ENCODE measurements around the gene MID1IP1.

MID1IP1 gene, protein sequence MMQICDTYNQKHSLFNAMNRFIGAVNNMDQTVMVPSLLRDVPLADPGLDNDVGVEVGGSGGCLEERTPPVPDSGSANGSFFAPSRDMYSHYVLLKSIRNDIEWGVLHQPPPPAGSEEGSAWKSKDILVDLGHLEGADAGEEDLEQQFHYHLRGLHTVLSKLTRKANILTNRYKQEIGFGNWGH

DNA sequence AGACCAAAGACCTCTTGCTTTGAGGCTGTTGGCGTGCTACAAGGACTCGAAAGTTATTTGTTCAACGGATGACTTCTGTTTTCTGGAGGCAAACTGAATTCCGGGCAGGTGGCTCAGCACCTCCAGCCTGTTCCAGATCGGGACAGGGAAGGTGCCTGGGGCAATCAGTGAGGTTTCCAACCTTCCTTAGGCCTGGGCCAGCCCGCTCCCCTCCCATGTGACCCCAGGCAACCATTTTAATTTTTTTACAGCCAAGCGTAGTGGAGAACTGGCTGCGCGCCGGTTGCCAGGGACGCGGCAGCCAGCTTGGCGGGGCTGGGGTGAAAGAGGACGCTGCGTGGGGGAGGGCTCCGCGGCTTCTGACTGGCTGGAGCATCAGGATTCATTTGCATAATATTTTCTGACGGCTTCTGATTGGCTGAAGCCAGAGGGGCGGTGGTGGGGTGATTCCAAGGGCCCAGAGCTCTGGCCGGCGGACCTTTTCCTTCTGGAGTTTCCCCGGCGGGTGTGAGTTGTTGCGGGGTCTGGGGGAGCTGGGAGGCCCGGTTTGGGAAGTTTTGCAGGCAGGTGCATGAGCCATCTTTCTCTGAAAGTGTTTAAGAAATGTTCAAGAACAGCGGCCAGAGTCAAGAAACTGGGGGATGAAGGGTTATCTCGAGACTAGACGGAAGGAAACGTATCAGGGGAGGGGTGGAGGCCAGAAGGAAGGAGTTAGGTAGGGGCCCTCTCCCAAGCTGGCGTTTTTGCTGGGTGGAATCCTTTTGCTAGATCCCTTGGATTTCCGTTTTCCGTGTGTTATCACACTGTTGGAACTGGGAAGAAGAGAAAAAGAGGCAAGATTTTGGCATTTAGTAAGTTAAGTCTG lies at the start of gene MID1IP1:
MID1IP1 (plus strand) TSS at position 479 of the 865 bp plus-strand sequence. CDS start 3,488 bp downstream, outside the sequence.
- DNase-seq (ENCODE audit: low read depth): no peak

DNA sequence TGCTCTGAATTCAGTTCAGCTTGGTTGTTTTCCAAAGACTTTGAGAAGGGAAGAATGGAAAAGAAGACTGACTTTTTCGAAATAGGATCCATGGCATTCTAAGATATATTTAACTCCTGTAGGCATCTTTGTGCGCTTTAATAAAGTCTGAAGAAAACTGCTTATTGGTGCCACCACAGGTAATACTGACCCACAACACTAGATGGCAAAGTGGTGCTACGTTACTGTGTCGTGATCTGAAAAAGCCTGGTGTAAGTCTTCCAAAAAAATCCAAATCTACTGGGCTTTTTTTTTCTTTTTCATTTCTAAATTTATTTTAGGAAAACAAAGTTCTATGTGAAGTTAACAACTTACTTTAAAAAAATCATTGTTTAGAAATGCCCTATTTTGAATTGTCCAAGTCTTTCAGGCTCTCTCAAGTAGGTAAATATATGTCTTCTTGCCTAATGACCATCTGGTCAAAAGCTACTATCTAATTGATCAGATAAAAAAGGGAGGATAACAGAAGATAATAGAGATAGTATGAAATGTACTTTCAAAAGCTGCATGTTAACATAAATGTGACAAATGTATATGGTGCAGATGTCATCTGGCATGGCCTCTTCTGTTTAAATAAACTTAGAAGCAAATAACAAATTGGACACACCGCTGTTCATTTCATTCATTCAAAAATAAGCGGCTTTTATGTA lies 47.0 kb upstream of the MID1IP1 start:
- DNase-seq (ENCODE audit: low read depth): no peak

DNA sequence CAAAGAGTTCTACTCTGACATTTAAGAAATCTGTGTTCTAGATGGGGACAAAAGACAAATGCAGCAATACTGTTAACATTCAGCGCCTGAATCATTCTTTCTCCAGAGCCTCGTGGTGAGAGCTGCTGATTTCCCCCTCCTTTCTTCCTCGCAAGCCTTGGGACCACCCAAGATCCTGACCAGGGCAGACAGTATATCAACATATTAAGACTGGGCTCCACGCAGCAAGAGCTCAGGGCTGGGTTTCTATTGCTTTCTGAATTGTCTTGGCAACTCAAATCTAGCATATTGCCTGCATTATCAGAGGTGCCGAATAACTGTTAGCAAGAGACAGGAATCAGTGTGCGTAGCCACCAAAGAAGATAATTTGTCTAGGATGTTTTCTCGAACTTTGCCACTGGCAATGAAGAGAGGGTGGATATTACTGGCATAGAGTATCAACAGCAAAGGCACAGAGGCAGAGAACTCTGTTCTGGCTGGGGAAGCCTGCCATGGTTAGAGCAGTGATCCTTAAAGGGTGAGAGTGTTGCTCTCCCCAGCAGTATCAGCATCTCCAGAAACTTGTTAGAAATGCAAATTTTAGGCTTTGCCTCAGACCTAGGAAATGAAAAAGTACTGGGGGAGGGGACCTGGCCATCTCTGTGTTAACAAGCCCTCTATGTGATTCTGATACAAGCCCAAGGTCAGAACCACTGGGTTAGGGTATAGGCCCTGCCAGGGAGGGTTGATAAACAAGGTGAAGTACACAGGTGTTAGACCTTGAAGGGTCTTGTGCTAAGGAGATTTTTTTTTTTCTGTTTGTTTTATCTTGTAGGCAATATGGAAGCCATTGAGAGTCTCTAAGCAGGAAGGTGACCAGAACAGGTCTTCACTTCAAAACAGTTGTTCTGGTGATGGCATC lies 46.2 kb upstream of the MID1IP1 start:
- no peak for DNase-seq (ENCODE audit: low read depth)

DNA sequence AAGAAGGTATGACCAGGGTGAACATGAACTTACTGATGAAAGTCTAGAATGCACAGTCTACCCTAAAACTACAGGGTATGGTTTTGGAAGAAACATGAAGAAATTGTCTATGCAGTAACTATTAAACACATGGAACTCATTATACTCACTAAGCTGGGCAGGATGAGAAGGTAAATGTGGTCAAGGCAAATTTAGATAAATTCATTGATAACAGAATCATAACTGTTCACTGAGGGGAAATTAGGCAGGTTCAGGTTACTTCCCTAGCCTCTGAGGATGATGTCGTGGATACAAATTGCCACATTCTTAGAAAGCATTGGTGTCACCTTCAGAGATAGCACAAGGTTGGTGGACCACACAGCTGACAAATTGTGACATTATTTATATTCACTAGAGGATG lies 40.4 kb upstream of the MID1IP1 start:
- DNase-seq (ENCODE audit: low read depth): no peak

DNA sequence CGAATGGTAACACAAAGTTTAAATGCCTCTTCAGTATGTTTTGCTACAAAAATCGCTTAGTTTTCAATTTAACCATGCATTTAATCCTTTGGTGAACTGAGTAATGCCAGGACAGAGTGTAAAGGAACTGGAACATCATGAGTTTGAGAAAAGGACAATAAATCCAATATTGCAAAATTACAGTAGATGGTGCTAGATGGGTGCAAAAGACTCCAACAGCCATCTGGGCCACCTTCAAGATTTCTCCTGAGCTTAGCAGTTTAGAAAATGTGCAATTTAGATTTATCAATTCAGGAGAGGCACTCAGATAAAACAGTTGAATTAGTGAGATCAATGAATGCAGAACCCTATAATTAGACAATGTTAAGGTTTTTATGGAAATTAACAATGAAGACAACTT lies 33.2 kb upstream of the MID1IP1 start:
- DNase-seq (ENCODE audit: low read depth): no peak

DNA sequence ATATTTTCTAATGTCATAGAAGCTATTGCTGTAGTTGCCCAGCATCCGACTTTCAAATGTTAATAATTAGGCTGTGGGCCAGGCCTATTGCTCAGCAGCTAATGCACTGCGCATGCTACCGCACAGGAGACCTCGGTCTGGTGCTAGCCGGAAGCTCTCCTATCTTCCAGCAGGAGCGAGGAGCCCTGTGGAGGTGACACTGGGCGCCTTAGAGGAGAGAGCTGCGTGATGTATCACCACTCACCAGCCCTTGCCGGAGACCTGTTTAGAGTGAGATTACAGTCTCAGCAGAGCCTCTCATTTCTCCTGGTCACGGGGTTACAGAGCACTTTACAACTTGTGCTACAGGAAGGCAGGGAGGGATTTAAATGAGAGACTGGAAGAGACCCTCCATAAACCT lies 31.1 kb upstream of the MID1IP1 start:
- no peak for DNase-seq (ENCODE audit: low read depth)

DNA sequence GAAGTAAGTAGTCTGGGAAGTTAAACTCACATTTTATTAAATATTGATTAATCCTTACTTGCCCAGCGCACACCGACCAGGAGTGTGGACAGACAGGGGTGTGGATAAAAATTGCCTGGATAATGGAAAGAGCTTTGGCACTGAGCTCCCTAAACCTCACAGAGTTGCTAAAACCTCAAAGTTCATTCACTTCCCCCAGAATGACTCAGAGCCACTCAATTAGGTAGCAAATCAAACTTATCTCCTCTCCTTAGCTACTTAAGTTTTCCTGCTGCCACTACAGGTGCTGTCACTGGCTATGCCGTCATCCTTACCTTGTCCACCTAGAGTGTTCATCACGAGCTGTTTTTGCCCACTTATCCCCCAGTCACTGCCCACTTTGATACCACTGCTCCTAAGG lies 27.0 kb upstream of the MID1IP1 start:
- DNase-seq (ENCODE audit: low read depth): no peak

DNA sequence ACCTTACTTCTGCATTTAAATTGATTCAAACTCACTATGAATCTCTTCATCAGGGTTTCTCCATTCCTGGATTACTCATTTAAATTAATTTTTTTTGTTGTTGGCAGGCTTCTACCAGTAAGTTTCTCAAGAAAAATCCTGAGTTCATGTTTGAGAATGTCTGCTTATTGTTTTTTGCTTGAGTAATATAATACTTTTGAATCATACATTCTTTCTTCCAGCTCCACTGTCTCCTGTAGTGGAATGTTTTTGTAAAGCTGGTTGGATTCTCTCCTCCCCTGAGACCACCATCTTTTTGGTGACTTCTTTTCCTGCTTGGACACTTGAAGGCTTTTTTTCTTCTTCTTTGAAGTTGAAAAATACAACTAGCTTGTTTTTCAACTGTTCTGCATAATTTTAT lies 4.3 kb upstream of the MID1IP1 start:
- DNase-seq (ENCODE audit: low read depth): no peak

DNA sequence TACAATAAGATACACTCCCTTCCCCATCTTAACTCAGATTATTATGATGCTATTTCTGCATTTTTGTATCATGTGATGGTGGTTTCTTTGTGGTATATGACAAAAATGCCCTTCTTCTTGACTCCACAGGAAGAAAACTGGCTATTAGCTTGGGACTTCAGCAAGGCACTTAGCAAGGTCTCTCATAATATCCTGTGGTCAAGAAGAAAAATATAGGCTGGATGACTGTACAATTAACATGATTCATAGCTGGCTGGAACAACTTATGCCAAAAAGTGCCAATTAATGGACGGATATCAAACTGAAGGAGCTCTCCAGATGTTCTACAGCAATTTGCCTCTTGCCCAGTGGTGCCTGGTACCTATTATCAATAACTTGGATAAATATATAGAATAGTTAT lies 2.3 kb upstream of the MID1IP1 start:
- DNase-seq (ENCODE audit: low read depth): no peak

DNA sequence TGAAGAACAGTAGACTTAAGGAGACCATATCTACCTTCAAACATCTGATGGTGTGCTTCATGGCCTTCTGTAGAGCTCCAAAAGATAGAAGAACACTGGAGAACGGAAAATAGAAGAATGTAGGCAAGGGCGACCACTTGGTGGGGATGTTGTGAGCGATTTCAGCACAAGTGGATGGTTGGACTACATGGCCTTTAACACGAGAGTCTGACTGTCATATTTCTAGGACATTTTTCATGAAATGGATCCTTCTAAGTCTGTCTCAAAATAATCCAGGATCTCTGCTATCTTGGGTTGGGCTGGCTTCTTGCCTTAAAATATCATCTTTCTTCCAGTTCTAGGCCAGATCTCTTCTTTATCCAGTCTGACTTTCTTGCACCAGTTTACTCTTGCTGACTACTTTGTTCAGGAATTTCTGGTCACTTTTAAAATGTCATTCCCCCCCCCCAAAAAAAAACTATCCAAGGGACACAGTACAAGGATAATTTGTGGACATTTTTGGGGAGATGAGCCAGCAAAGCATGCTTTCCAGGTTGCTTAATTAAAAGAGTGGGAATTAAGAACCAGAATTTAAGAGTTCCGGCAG lies 1.2 kb upstream of the MID1IP1 start:
- no peak for DNase-seq (ENCODE audit: low read depth)

DNA sequence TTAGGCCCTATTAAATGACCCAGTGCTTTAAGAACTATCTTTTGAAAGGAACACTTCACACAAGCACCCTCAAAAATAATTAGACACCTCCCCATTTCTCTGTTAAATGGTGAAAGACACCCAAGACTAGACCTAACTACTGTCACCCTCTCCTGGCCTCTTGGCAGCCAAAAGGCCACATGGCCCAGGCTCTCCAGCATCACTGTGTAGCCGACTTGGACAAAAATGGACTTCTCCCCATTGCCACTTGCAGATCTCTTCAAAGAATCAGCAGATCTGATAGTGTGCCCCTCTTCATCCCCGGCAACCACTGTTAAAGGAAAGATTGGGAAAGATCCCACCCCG lies 2.0 kb downstream of the MID1IP1 start:
- DNase-seq (ENCODE audit: low read depth): no peak

DNA sequence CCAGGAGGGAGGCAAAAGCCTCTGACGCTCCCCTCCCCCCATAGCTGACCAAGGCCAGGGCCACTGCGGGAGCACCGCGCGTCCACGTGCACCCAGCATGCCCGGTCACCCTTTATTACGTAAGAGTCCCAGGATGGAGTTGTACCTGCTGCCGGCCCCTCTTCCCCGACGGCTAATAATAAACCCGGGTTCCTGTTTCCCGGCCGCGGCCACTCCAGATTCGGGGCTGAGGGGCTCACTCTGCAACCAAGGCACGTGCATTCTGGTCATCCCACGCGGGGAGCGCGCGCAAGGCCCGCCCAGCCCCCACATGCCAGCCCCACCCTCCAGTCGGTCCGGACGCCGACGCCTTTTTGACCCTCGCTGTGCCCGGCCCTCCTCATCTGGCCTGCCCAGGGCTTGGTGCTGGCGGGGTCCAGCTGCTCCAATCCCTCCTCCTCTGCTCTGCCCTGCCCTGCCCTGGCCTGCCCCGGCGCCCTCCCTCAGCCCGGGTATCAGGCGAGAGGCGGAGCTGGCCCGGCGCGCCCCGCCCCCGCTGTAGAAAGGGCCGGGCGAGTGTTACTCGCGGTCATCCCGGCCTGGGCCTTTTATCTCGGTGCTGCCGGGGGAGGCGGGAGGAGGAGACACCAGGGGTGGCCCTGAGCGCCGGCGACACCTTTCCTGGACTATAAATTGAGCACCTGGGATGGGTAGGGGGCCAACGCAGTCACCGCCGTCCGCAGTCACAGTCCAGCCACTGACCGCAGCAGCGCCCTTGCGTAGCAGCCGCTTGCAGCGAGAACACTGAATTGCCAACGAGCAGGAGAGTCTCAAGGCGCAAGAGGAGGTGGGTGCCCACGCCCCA lies 2.6 kb downstream of the MID1IP1 start:
- no peak for DNase-seq (ENCODE audit: low read depth)

DNA sequence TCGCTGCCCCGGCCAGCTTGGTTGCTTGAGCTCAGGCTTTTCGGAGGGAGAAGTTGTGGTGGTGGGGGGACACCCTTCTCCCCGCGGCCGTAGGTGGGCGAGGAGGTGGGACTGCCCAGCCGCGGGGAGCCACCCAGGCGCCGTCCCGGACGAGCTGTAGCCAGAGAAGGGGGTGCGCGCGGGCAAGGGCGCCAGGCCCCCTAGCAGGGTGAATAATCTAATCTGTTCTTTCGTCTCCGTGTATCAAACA lies 3.1 kb downstream of the MID1IP1 start:
- no peak for DNase-seq (ENCODE audit: low read depth)

DNA sequence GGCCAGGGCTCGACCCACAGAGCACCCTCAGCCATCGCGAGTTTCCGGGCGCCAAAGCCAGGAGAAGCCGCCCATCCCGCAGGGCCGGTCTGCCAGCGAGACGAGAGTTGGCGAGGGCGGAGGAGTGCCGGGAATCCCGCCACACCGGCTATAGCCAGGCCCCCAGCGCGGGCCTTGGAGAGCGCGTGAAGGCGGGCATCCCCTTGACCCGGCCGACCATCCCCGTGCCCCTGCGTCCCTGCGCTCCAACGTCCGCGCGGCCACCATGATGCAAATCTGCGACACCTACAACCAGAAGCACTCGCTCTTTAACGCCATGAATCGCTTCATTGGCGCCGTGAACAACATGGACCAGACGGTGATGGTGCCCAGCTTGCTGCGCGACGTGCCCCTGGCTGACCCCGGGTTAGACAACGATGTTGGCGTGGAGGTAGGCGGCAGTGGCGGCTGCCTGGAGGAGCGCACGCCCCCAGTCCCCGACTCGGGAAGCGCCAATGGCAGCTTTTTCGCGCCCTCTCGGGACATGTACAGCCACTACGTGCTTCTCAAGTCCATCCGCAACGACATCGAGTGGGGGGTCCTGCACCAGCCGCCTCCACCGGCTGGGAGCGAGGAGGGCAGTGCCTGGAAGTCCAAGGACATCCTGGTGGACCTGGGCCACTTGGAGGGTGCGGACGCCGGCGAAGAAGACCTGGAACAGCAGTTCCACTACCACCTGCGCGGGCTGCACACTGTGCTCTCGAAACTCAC lies 3.6 kb downstream of the MID1IP1 start:
- no peak for DNase-seq (ENCODE audit: low read depth)

DNA sequence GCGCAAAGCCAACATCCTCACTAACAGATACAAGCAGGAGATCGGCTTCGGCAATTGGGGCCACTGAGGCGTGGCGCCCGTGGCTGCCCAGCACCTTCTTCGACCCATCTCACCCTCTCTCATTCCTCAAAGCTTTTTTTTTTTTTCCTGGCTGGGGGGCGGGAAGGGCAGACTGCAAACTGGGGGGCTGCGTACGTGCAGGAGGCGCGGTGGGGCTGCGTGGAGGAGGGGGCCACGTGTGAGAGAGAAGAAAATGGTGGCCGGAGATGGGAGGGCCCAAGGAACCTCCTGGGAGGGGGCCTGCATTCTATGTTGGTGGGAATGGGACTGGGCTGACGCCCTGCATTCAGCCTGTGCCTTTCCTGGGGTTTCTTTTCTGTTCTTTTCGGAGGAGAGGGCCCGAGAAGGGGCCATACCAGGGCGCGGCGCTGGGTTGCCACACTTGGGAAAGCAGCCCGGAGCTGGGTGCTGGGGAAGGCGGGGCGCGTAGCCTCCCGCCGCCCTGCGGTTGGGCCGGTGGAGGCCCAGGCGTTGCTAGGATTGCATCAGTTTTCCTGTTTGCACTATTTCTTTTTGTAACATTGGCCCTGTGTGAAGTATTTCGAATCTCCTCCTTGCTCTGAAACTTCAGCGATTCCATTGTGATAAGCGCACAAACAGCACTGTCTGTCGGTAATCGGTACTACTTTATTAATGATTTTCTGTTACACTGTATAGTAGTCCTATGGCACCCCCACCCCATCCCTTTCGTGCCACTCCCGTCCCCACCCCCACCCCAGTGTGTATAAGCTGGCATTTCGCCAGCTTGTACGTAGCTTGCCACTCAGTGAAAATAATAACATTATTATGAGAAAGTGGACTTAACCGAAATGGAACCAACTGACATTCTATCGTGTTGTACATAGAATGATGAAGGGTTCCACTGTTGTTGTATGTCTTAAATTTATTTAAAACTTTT lies 4.5 kb downstream of the MID1IP1 start:
- no peak for DNase-seq (ENCODE audit: low read depth)

DNA sequence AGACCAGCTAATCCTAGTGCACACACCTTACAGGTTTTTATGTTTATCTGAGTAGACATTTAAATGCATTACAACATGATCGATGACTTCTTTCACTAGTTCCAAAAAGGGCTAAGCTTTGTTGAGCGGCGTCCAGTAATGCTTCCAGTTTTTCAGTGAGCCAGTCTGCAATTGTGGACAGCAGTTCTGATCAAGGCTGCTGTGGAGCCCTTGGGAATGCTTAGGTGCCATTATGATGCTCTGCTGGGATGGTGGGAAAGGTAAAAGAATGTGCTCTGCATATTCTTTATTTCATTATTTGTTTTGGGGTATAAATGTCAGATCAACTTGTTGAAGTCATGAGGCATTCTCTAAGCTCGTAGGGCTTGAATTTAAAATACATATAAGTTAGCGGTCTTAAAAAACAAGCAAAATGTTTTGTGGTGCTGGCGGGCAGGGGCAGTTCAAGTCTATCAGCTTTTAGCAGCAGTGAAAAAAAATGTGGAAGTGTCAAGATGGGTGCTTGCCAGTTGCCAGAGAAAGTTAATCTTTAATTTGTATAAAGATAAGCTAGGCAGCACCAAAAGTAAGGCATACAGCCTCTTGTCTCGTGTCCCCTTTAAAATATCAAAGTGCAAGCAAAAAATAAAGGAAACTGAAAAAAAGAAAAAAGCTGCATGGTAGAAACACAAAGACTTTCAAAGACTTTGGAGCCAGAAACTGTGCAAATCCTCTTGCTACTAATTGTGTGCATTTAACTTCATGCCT lies 5.8 kb downstream of the MID1IP1 start:
- no peak for DNase-seq (ENCODE audit: low read depth)

DNA sequence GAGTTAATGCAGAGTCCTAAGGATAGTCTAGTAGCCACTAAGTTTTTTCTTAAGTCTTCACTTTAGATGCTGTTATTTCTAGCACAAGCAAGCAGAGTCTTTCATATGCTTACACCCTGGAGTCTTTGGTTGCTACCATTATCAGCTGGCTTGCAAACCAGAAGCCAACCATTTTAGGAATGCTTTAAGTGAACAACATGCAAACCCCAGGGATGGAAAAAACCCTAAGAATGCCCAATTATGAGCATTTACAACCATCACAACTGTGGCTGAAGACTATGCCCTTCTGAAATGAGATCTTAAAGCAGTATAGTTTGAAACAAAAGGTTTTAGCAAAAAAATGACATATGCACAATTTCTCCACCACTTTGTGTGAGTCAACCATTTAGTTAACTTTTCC lies 6.6 kb downstream of the MID1IP1 start:
- no peak for DNase-seq (ENCODE audit: low read depth)

DNA sequence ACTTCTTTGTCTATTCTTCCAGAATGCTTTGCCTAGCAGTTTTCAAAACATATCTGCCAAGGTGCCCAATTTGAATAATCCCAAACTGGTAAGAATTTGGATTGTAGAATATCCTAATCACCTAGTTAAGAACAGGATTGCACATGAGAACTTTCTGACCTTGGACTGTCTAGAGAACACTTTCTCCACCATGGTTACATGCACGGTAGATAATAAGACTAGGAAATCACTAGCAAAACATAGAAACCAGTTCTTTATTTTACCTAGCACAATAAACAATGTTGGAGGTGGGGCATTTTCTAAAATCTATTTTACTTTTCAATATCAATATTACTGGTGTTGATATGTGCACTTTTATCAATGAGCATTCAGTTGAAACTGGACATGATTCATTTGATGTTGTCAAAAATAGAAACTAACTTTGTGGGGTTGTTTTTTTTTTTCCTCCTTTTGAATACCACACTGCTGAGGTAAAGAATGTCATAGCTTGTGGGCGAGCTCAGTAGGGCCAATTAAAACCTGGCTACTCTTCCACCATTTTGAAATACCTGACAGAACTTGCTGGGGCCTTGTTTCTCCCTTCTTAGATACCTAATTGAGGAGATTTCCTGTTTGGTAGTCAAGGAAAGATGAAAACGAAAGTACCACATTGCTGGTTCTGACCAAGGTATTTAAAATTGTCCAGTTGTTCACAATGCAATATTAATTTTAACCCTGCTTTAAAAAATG lies 10.4 kb downstream of the MID1IP1 start:
- no peak for DNase-seq (ENCODE audit: low read depth)

All from non-pigmented ciliary epithelial cell (primary cell).